Ishikawa (cell line): Measurements from ENCODE around the gene DBT.

Experiments
- CEBPB ChIP-seq: IDR thresholded peaks from 2 replicates; pipeline ENCODE4 v1.6.1; 2012
- CREB1 ChIP-seq: IDR thresholded peaks from 2 replicates; pipeline ENCODE4 v1.6.1; 2012; ENCODE audit warnings: low read depth
- EGR1 ChIP-seq: IDR thresholded peaks from 2 replicates; pipeline ENCODE4 v1.6.1; 2012
- EP300 ChIP-seq: IDR thresholded peaks from 2 replicates; pipeline ENCODE4 v1.6.1; 2012; ENCODE audit warnings: borderline replicate concordance
- FOXM1 ChIP-seq: IDR thresholded peaks from 2 replicates; pipeline ENCODE4 v1.6.1; 2012; ENCODE audit warnings: low read depth, borderline replicate concordance
- NFIC ChIP-seq: IDR thresholded peaks from 2 replicates; pipeline ENCODE4 v1.6.1; 2012
- RAD21 ChIP-seq: IDR thresholded peaks from 2 replicates; pipeline ENCODE4 v1.6.1; 2012; ENCODE audit warnings: low read depth
- TAF1 ChIP-seq: IDR thresholded peaks from 2 replicates; pipeline ENCODE4 v1.6.1; 2012; ENCODE audit warnings: low read depth, mild to moderate bottlenecking
- TCF12 ChIP-seq: IDR thresholded peaks from 2 replicates; pipeline ENCODE4 v1.6.1; 2012; ENCODE audit warnings: low read depth
- TEAD4 ChIP-seq: IDR thresholded peaks from 2 replicates; pipeline ENCODE4 v1.6.1; 2012
- YY1 ChIP-seq: IDR thresholded peaks from 2 replicates; pipeline ENCODE4 v1.6.1; 2012; ENCODE audit warnings: low read depth
- ZBTB7A ChIP-seq: IDR thresholded peaks from 2 replicates; pipeline ENCODE4 v1.6.1; 2012; ENCODE audit warnings: low read depth
- TF ChIP-seq, protein P1 (sequence below): IDR thresholded peaks from 2 replicates; pipeline ENCODE4 v1.6.1; 2012
- TF ChIP-seq, protein P2 (sequence below): IDR thresholded peaks from 2 replicates; pipeline ENCODE4 v1.6.1; 2012; ENCODE audit warnings: low read depth, mild to moderate bottlenecking
- TF ChIP-seq, protein P3 (sequence below): IDR thresholded peaks from 2 replicates; pipeline ENCODE4 v1.6.1; 2012

DBT gene

DNA sequence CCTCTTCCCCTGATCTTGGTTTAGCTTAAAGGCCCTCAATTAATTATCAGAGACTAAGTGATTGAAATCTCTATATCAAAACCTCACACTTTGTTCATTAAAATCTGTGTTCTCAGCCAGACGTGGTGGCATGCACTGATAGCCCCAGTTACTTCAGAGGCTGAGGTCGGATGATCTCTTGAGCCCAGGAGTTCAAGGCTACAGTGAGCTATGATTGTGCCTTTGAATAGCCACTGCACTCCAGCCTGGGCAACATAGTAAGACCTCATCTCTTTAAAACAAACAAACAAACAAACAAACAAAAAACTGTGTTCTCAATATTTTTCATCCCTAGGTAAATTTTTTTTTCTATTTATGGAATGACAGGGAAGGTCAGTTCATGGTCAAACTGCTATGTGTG, 98.0 kb downstream of the DBT start:
- TF ChIP-seq NFIC = no peak
- TF ChIP-seq, protein P1, sequence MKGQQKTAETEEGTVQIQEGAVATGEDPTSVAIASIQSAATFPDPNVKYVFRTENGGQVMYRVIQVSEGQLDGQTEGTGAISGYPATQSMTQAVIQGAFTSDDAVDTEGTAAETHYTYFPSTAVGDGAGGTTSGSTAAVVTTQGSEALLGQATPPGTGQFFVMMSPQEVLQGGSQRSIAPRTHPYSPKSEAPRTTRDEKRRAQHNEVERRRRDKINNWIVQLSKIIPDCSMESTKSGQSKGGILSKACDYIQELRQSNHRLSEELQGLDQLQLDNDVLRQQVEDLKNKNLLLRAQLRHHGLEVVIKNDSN = no peak
- TF ChIP-seq RAD21 = no peak
- TF ChIP-seq YY1 = no peak
- TF ChIP-seq, protein P2, sequence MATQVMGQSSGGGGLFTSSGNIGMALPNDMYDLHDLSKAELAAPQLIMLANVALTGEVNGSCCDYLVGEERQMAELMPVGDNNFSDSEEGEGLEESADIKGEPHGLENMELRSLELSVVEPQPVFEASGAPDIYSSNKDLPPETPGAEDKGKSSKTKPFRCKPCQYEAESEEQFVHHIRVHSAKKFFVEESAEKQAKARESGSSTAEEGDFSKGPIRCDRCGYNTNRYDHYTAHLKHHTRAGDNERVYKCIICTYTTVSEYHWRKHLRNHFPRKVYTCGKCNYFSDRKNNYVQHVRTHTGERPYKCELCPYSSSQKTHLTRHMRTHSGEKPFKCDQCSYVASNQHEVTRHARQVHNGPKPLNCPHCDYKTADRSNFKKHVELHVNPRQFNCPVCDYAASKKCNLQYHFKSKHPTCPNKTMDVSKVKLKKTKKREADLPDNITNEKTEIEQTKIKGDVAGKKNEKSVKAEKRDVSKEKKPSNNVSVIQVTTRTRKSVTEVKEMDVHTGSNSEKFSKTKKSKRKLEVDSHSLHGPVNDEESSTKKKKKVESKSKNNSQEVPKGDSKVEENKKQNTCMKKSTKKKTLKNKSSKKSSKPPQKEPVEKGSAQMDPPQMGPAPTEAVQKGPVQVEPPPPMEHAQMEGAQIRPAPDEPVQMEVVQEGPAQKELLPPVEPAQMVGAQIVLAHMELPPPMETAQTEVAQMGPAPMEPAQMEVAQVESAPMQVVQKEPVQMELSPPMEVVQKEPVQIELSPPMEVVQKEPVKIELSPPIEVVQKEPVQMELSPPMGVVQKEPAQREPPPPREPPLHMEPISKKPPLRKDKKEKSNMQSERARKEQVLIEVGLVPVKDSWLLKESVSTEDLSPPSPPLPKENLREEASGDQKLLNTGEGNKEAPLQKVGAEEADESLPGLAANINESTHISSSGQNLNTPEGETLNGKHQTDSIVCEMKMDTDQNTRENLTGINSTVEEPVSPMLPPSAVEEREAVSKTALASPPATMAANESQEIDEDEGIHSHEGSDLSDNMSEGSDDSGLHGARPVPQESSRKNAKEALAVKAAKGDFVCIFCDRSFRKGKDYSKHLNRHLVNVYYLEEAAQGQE = no peak
- TF ChIP-seq TAF1 = no peak
- no peak for TF ChIP-seq TEAD4
- TF ChIP-seq EGR1 = no peak
- TF ChIP-seq EP300 = no peak
- no peak for TF ChIP-seq CREB1
- TF ChIP-seq, protein P3, sequence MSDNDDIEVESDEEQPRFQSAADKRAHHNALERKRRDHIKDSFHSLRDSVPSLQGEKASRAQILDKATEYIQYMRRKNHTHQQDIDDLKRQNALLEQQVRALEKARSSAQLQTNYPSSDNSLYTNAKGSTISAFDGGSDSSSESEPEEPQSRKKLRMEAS = no peak
- no peak for TF ChIP-seq CEBPB
- no peak for TF ChIP-seq FOXM1
- TF ChIP-seq TCF12 = no peak

DNA sequence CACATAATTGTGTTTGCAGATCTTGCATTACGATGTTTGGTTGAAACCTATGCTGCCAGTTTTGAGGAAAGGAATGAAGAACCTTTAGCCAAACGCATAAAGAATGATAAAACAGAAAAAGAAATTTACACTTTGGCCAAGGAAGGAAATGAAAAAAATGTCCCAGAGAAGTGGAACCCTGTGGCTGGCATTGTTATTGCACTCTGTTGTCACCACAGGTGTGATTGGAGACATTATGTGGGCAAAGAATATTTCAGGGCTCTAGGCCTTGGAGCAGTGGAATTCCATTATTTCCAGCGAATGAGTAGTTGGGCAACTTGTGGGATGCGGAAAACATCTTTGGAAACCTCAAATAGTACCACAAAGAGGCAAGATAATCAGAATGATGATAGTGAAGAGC, 101.8 kb downstream of the DBT start:
- TF ChIP-seq NFIC (no peak), YY1 (no peak)
- TF ChIP-seq, protein P3 = no peak

DNA sequence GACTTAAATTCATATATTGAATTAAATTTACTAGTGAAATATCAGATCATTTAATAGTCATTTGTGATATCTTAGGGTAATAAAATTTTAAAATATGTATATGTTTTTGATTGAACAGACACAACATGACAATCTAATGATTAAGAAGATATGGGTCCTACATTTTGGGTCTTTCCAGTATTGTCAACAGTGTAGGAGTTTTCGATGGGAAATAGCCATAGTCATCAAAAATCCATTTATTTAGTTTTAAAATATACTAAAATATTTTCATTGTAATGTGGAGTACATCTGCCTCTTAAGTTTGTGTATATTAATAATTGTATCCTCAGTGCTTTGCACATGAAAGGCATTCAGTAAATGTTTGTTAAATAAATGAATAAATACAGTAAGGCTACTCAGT, 102.7 kb downstream of the DBT start:
- TF ChIP-seq CEBPB (no peak), RAD21 (no peak), FOXM1 (no peak), NFIC (no peak), CREB1 (no peak)

DNA sequence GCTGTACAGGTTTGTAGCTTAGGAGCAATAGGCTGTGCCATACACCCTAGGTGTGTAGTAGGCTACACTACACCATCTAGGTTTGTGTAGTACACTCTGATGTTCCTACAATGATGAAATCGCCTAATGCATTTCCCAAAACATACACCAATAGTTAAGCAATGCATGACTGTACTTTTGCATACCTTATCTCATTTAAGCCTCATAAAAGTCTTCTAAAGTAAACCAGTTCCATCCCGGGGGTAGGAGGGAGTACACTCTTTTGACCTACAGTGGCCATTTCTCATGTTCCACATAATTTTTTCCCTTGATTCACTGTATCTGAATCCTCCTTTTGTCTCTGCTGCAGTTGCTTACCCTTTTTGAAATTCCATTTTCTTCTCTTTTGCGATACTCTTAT, 104.5 kb downstream of the DBT start:
- TF ChIP-seq EGR1 (no peak), ZBTB7A (no peak), CEBPB (no peak), NFIC (no peak), RAD21 (no peak), FOXM1 (no peak), YY1 (no peak), TEAD4 (no peak), TCF12 (no peak), TAF1 (no peak), EP300 (no peak), CREB1 (no peak)
- TF ChIP-seq, protein P2 = no peak
- TF ChIP-seq, protein P1 = no peak
- TF ChIP-seq, protein P3 = no peak

DNA sequence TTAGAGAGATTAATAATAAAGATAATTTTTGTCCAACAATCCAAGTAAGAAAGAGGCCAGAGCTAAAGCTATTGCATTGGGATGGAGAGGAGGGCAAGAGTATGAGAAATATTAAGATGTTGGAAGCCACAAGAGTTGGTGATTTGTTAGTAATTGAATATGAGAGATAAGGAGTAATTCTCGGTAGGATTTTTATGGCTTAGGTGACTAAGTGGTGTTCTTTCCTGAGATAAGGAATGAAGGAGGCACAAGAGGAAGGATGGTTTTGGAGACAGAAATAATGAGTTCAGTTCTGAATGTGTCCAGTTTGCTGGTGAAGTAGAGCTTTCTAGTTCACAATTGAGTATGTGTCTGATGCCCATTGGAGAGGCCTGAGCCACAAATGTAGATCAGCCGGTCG, 107.3 kb downstream of the DBT start:
- TF ChIP-seq TCF12 = no peak
- TF ChIP-seq EGR1 = no peak
- no peak for TF ChIP-seq FOXM1
- TF ChIP-seq RAD21 = no peak
- no peak for TF ChIP-seq ZBTB7A
- TF ChIP-seq, protein P3 = no peak
- TF ChIP-seq TAF1 = no peak
- no peak for TF ChIP-seq EP300
- no peak for TF ChIP-seq CREB1
- TF ChIP-seq YY1 = no peak
- TF ChIP-seq NFIC = no peak
- TF ChIP-seq, protein P1 = no peak

DNA sequence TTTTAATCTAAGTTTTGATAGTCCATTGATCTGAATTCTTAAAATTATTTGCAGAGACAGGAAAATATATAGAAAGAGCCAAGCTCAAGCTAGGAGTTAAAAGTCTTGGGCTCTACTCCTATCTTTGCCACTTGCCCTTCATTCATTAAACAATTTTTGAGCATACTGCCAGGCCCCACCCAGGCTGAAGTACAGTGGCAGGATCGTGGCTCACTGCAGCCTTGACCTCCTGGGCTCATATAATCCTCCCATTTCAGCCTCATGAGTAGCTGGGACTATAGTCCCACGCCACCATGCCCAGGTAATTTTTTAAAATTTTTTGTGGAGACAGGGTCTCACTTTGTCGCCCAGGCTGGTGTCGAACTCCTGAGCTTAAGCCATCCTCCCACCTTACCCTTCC, 108.4 kb downstream of the DBT start:
- TF ChIP-seq CEBPB = no peak
- TF ChIP-seq TCF12 = no peak
- no peak for TF ChIP-seq YY1
